Measurements from ENCODE around the gene INCA1.

INCA1 gene

GRCh38 chr17:5011928-5012327 lies 14.6 kb upstream of the INCA1 start:
- no peak for DNase-seq

GRCh38 chr17:5003214-5003867 lies 6.0 kb upstream of the INCA1 start:
- DNase-seq, result no peak

GRCh38 chr17:5002121-5002788 lies 4.9 kb upstream of the INCA1 start:
- no peak for DNase-seq

- DNase-seq, result no peak
Measured at GRCh38 chr17:5000237-5000639, 2.9 kb upstream of the INCA1 start.

- DNase-seq, result no peak
Measured at GRCh38 chr17:4999430-5000093, 2.2 kb upstream of the INCA1 start.

- DNase-seq, result peak; percentile 27
Measured at GRCh38 chr17:4998732-4999429, 1.6 kb upstream of the INCA1 start.

- DNase-seq, result peak; percentile 66
Measured at GRCh38 chr17:4998027-4998731, 857 bp upstream of the INCA1 start.

GRCh38 chr17:4994081-4994595 lies 3.2 kb downstream of the INCA1 start:
- DNase-seq, result no peak

- DNase-seq, result no peak
Measured at GRCh38 chr17:4987767-4988567, 9.4 kb downstream of the INCA1 start.

GRCh38 chr17:4986951-4987766 lies 10.2 kb downstream of the INCA1 start, which contains the start of gene CAMTA2:
CAMTA2 (minus strand) TSS chr17:4987675; CDS start chr17:4986222, 1,453 bp downstream.
- DNase-seq, result peak; percentile 94

GRCh38 chr17:4986403-4986802 lies 10.9 kb downstream of the INCA1 start:
- DNase-seq, result no peak

GRCh38 chr17:4982305-4982704 lies 15.0 kb downstream of the INCA1 start:
- no peak for DNase-seq

- peak; percentile 41 for DNase-seq
Measured at GRCh38 chr17:4980644-4981216, 16.6 kb downstream of the INCA1 start.

GRCh38 chr17:4978726-4979125 lies 18.6 kb downstream of the INCA1 start:
- no peak for DNase-seq

GRCh38 chr17:4974115-4974670 lies 23.1 kb downstream of the INCA1 start:
- no peak for DNase-seq

- DNase-seq, result no peak
Measured at GRCh38 chr17:4973256-4974114, 23.8 kb downstream of the INCA1 start.

- no peak for DNase-seq
Measured at GRCh38 chr17:4972752-4973151, 24.6 kb downstream of the INCA1 start.

- no peak for DNase-seq
Measured at GRCh38 chr17:4972322-4972721, 25.0 kb downstream of the INCA1 start.

GRCh38 chr17:4971826-4972225 lies 25.5 kb downstream of the INCA1 start:
- DNase-seq, result no peak

Measured in right kidney (tissue), 1 donor.